GM12865 (cell line): ENCODE data around the gene JMJD7.

Source experiments
- DNase-seq: peaks from one replicate; pipeline ENCODE4 v3.0.0; 2010; ENCODE audit warnings: low read depth
- H3K4me3 ChIP-seq: 2 replicates; pipeline ENCODE4 v1.5.1; 2011; ENCODE audit warnings: mild to moderate bottlenecking, low read depth, low read length, control low read depth
- TF ChIP-seq, protein P1 (sequence below): IDR thresholded peaks from 2 replicates; pipeline ENCODE4 v1.5.1; 2011; ENCODE audit warnings: low read length, control low read depth, low read depth, inconsistent platforms; ENCODE audit not compliant: insufficient read depth; ENCODE audit errors: missing control alignments

The JMJD7 gene

DNA sequence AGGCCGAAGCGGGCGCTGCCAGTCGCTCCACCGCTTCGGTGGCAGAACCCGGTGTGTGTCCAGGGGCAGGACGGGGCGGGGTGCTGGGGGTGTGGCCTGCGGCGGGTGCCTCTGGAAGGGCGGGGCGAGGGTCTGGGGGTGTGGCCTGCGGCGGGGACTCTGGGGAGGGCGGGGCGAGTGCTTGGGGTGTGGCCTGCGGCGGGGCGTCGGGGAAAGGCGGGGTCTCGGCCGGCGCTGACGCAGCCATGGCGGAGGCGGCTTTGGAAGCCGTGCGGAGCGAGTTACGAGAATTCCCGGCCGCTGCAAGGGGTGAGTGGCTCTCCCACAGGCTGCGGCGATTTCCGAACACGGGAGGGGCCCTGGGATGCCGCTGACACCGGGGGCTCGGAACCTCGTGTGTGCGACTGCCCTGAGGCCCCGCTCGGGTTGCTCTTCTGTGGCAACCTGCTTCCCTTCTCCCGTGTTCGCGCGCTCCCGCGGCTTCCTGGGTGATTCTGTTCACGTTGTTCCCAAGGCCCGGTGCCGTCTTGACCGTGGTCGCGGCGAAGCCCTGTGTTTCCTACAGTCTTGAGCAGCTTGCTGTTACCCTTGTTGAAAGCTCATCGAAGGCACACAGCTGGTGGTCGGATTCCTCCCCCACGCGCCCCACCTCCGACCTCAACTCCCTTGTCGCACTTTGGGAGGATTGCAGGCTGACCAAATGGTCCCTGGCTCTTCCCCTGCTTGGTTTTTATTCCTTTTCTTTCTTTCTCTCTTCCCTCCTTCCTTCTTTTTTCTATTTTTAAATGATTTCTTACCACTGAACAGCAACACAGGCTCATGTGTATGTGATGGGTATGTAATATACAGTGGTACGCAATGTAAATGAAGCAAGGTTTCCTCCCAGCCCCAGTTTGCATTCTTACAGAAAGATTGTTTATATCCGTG, at the start of gene JMJD7:
Gene JMJD7 (plus strand): TSS at position 213 of the 927 bp plus-strand sequence. CDS start 33 bp downstream, at position 246.
- peak; percentile 93 for DNase-seq
- TF ChIP-seq, protein P1, sequence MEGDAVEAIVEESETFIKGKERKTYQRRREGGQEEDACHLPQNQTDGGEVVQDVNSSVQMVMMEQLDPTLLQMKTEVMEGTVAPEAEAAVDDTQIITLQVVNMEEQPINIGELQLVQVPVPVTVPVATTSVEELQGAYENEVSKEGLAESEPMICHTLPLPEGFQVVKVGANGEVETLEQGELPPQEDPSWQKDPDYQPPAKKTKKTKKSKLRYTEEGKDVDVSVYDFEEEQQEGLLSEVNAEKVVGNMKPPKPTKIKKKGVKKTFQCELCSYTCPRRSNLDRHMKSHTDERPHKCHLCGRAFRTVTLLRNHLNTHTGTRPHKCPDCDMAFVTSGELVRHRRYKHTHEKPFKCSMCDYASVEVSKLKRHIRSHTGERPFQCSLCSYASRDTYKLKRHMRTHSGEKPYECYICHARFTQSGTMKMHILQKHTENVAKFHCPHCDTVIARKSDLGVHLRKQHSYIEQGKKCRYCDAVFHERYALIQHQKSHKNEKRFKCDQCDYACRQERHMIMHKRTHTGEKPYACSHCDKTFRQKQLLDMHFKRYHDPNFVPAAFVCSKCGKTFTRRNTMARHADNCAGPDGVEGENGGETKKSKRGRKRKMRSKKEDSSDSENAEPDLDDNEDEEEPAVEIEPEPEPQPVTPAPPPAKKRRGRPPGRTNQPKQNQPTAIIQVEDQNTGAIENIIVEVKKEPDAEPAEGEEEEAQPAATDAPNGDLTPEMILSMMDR, result no peak
- peak within 1 kb of the TSS; percentile 85 for H3K4me3 ChIP-seq

GRCh38 chr15:41778521-41778920, 49.4 kb upstream of the JMJD7 start:
- TF ChIP-seq, protein P1, result no peak
- no peak overlapping the region for H3K4me3 ChIP-seq
- no peak for DNase-seq

GRCh38 chr15:41779662-41780157, 48.2 kb upstream of the JMJD7 start:
- no peak for DNase-seq
- no peak overlapping the region for H3K4me3 ChIP-seq
- TF ChIP-seq, protein P1, result no peak

GRCh38 chr15:41780266-41780665, 47.6 kb upstream of the JMJD7 start:
- no peak overlapping the region for H3K4me3 ChIP-seq
- DNase-seq, result no peak
- TF ChIP-seq, protein P1, result no peak

DNA sequence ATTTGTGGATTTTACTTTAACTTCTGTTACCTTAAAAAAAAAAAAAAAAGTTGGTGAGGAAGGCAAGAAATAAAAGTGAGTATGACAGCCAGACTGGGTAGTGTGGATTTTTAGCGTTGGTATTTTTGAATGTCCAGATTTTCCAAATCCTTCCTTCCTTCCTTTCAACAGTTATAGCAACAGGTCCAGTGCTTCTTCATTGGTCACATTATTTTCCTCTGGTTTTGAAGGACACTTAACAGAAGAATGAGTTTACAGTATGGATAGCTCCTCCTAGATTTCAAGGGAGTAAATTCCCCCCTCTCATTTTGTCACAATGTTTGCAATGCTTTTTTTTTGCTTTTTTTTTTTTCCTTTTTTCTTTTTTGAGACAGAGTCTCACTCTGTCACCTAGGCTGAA, 47.2 kb upstream of the JMJD7 start:
- no peak overlapping the region for H3K4me3 ChIP-seq
- TF ChIP-seq, protein P1, result no peak
- DNase-seq, result no peak

GRCh38 chr15:41782371-41783282, 45.3 kb upstream of the JMJD7 start:
- TF ChIP-seq, protein P1, result no peak
- no peak overlapping the region for H3K4me3 ChIP-seq
- DNase-seq, result peak; percentile 44
